AG04449 (cell line): ENCODE measurements around the gene G6PC3.
A peak's percentile ranks its signal among the peaks of the same experiment; 100 is the strongest.

ENCODE experiments used
- CTCF ChIA-PET: fragments of 350-600 bp; formaldehyde crosslinking; extraction: SDS; loops from one replicate; lab custom pipeline; 2021; ENCODE audit warnings: antibody characterized with exemption; lab: Yijun Ruan, JAX
- POLR2A ChIA-PET: fragments of 400-600, 350-600 bp; formaldehyde crosslinking; extraction: SDS; loops from one replicate; lab custom pipeline; 2020; ENCODE audit warnings: antibody characterized with exemption, inconsistent platforms; lab: Yijun Ruan, JAX
- DNase-seq: peaks from one replicate; pipeline ENCODE4 v3.0.0-alpha.2; 2010; ENCODE audit warnings: low read depth, low spot score
- H3K4me3 ChIP-seq: 2 replicates; pipeline ENCODE4 v1.5.1; 2011; ENCODE audit warnings: low read depth, mild to moderate bottlenecking, control low read depth, low read length
- TF ChIP-seq, protein P1 (sequence below): IDR thresholded peaks from one replicate; pipeline ENCODE4 v1.5.1; 2011; ENCODE audit warnings: mild to moderate bottlenecking, moderate library complexity, low read length, control low read depth, inconsistent platforms; ENCODE audit not compliant: insufficient read depth; ENCODE audit errors: missing control alignments

G6PC3 gene

DNA sequence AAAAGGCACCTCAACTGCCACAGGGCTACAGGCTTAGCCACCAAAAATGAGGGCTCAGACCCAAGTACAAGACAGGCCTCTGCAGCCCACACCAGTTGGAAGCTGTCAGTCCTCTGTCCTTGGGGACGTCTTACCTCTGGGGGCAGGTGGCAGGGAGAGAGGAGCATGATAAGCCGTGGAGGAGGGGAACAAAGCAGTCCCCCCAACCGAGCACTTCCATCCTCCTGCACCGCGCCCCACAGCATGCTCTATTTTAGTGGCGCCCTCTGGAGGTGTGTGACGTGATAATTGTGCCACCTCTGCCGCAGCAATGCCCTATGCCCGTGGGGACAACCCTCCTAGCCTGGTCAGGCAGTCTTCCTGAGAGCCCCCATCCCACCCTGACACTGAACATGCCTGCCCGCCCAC is 13.6 kb downstream of the G6PC3 start:
- no peak for DNase-seq
- no peak overlapping the region for H3K4me3 ChIP-seq
- TF ChIP-seq, protein P1, sequence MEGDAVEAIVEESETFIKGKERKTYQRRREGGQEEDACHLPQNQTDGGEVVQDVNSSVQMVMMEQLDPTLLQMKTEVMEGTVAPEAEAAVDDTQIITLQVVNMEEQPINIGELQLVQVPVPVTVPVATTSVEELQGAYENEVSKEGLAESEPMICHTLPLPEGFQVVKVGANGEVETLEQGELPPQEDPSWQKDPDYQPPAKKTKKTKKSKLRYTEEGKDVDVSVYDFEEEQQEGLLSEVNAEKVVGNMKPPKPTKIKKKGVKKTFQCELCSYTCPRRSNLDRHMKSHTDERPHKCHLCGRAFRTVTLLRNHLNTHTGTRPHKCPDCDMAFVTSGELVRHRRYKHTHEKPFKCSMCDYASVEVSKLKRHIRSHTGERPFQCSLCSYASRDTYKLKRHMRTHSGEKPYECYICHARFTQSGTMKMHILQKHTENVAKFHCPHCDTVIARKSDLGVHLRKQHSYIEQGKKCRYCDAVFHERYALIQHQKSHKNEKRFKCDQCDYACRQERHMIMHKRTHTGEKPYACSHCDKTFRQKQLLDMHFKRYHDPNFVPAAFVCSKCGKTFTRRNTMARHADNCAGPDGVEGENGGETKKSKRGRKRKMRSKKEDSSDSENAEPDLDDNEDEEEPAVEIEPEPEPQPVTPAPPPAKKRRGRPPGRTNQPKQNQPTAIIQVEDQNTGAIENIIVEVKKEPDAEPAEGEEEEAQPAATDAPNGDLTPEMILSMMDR = peak; percentile 25
- ChIA-PET POLR2A (interaction anchor here (1.4 kb wide), 1 partner anchor 40 kb away, joined by 4 read pairs; the partner anchor contains the start of gene HDAC5), CTCF (interaction anchor here (0.9 to 6.2 kb wide), 8 partner anchors 11 to 46 kb away, joined by 3 to 39 read pairs (median 4); partner anchors contain the start of gene G6PC3)

GRCh38 chr17:44084921-44085320 is 14.4 kb downstream of the G6PC3 start:
- DNase-seq = no peak
- ChIA-PET POLR2A (no interaction called here), CTCF (interaction anchor here (1.1 to 6.2 kb wide), 6 partner anchors 12 to 39 kb away, joined by 3 to 39 read pairs (median 10); partner anchors contain the start of genes G6PC3 and HDAC5)
- TF ChIP-seq, protein P1 = no peak
- H3K4me3 ChIP-seq = no peak overlapping the region

DNA sequence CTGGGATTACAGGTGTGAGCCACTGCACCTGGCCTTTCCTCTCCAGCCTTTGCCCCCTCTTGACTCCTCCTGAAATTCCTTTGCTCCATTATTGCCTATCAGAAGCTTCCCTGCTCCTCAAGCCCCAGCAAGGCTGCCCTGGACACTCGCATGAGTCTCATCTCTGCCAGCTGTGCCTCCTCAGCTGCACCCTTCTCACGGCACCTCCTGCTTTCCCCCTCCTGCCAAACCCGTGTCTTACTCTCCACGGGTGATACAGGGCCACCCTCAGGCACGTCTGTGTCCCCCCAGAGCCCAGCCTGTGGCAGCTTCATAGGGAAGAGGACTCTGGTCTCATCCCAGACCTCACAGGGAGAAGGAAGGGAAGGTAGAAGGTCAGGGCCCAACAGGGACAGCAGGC is 15.4 kb downstream of the G6PC3 start:
- no peak for DNase-seq
- ChIA-PET POLR2A (interaction anchor here (1.1 kb wide), 1 partner anchor 38 kb away, joined by 3 read pairs; the partner anchor contains the start of gene HDAC5), CTCF (interaction anchor here (1.1 to 6.2 kb wide), 6 partner anchors 13 to 145 kb away, joined by 3 to 39 read pairs (median 4); partner anchors contain the start of genes G6PC3 and HDAC5)

GRCh38 chr17:44086364-44087311 is 16.1 kb downstream of the G6PC3 start:
- CTCF ChIA-PET = interaction anchor here (1.1 to 6.2 kb wide), 7 partner anchors 13 to 146 kb away, joined by 3 to 39 read pairs (median 5); partner anchors contain the start of genes G6PC3 and HDAC5
- POLR2A ChIA-PET = interaction anchor here (0.6 to 1.5 kb wide), 7 partner anchors 9 to 100 kb away, joined by 3 to 6 read pairs (median 3); partner anchors contain the start of genes G6PC3, HDAC5 and TMUB2
- peak overlapping the region; percentile 8 for H3K4me3 ChIP-seq
- TF ChIP-seq, protein P1 = no peak
- no peak for DNase-seq

More for the DNA sequence above, 15.4 kb downstream of the G6PC3 start:
- no peak overlapping the region for H3K4me3 ChIP-seq
- TF ChIP-seq, protein P1 = no peak

GRCh38 chr17:44087319-44087718 is 16.8 kb downstream of the G6PC3 start:
- 0 out of 2 replicates have a peak overlapping the region, but pooled peaks have one; percentile 8 for H3K4me3 ChIP-seq

More at GRCh38 chr17:44087319-44087718, 16.8 kb downstream of the G6PC3 start:
- ChIA-PET POLR2A (interaction anchor here (0.7 to 1.5 kb wide), 5 partner anchors 8 to 29 kb away, joined by 3 to 6 read pairs (median 4); partner anchors contain the start of gene G6PC3), CTCF (interaction anchor here (1.2 to 6.2 kb wide), 4 partner anchors 12 to 32 kb away, joined by 4 to 39 read pairs (median 13); partner anchors contain the start of gene G6PC3)
- DNase-seq = no peak
- TF ChIP-seq, protein P1 = no peak
